H1 (cell line): Measurements from ENCODE around the gene TMPO. TPM values are rescaled to one million over a fixed set of nuclear protein-coding genes. Genes with fewer than 3 reads are reported as not detected.

ENCODE experiments used
- CTCF ChIA-PET: fragments of 300-600 bp; sonication (Branson Sonifier 250); formaldehyde crosslinking; loops from one replicate; lab custom pipeline; 2021; ENCODE audit not compliant: partially characterized antibody; lab: Charles Lee
- POLR2A ChIA-PET: fragments of 300-600 bp; sonication (Branson Sonifier 250); formaldehyde crosslinking; loops from one replicate; lab custom pipeline; 2021; ENCODE audit warnings: inconsistent platforms; ENCODE audit not compliant: partially characterized antibody; lab: Charles Lee
- DNase-seq, 2 experiments: peaks; one replicate each; pipeline versions ENCODE4 v3.0.0 to v3.0.0-alpha.2; 2010 to 2022; ENCODE audit warnings: low spot score in 2 of 2, low read depth in 1 of 2, mixed read lengths in 1 of 2
- FAIRE-seq: peaks from 2 replicates; lab custom pipeline; 2011; peaks lifted over from hg19 to GRCh38; lab: Jason Lieb, UNC
- H2AFZ ChIP-seq: 2 replicates; pipeline ENCODE4 v1.8.1; 2012; ENCODE audit warnings: low read length, inconsistent platforms
- H2AK5ac ChIP-seq: 2 replicates; pipeline ENCODE4 v1.6.1; 2013; ENCODE audit warnings: low read depth, low read length
- H2BK120ac ChIP-seq: replicated peaks from 2 replicates; pipeline ENCODE3; 2013; ENCODE audit warnings: low read depth, low read length, inconsistent platforms
- H2BK12ac ChIP-seq: 2 replicates; pipeline ENCODE4 v1.6.1; 2013; ENCODE audit warnings: low read depth, low read length
- H2BK15ac ChIP-seq: 2 replicates; pipeline ENCODE4 v1.6.1; 2013; ENCODE audit warnings: low read length
- H2BK20ac ChIP-seq: 2 replicates; pipeline ENCODE4 v1.6.1; 2013; ENCODE audit warnings: low read length
- H2BK5ac ChIP-seq: 2 replicates; pipeline ENCODE4 v1.6.1; 2013; ENCODE audit warnings: low read depth, low read length
- H3K14ac ChIP-seq: 2 replicates; pipeline ENCODE4 v1.6.1; 2013; ENCODE audit warnings: inconsistent platforms; ENCODE audit not compliant: insufficient read length
- H3K18ac ChIP-seq: 2 replicates; pipeline ENCODE4 v1.6.1; 2013; ENCODE audit warnings: low read length; ENCODE audit errors: extremely low read depth
- H3K23ac ChIP-seq: 2 replicates; pipeline ENCODE4 v1.6.1; 2013; ENCODE audit warnings: inconsistent platforms; ENCODE audit not compliant: insufficient read length
- H3K23me2 ChIP-seq: 2 replicates; pipeline ENCODE4 v1.6.1; 2013; ENCODE audit warnings: low read depth, low read length
- H3K27ac ChIP-seq: 2 replicates; pipeline ENCODE4 v1.6.1; 2011; ENCODE audit warnings: low read depth, low read length, inconsistent platforms
- H3K27me3 ChIP-seq, 4 experiments: replicated peaks in 1 of 4; 1 replicate in 1 of 4; 2 replicates in 3 of 4; pipeline versions ENCODE4 v1.6.1 to v1.8.1; 2011 to 2013; ENCODE audit warnings: low read length in 3 of 4, mild to moderate bottlenecking in 3 of 4, inconsistent platforms in 2 of 4, mixed read lengths in 2 of 4, moderate library complexity in 1 of 4; ENCODE audit not compliant: control insufficient read depth in 3 of 4, insufficient read depth in 3 of 4; ENCODE audit errors: extremely low read depth in 1 of 4
- H3K36me3 ChIP-seq, 4 experiments: 2 replicates each; pipeline versions ENCODE4 v1.6.1 to v1.8.1; 2011 to 2013; ENCODE audit warnings: mild to moderate bottlenecking in 4 of 4, low read length in 3 of 4, moderate library complexity in 2 of 4, control low read depth in 1 of 4, inconsistent platforms in 1 of 4; ENCODE audit not compliant: insufficient read depth in 4 of 4, control insufficient read depth in 2 of 4
- H3K4ac ChIP-seq: replicated peaks from 2 replicates; pipeline ENCODE3; 2013; ENCODE audit warnings: low read length, low read depth, mixed read lengths, inconsistent platforms; ENCODE audit not compliant: insufficient read length
- H3K4me1 ChIP-seq, 4 experiments: replicated peaks in 1 of 4; 1 replicate in 1 of 4; 2 replicates in 3 of 4; pipeline versions ENCODE4 v1.6.1 to v1.8.1; 2011 to 2013; ENCODE audit warnings: low read length in 3 of 4, inconsistent platforms in 2 of 4, mixed read lengths in 1 of 4; ENCODE audit not compliant: insufficient read depth in 4 of 4, control insufficient read depth in 3 of 4
- H3K4me2 ChIP-seq, 2 experiments: 2 replicates each; pipeline versions ENCODE4 v1.6.1 to v1.8.1; 2011 to 2013; ENCODE audit warnings: low read depth in 2 of 2, low read length in 2 of 2, control low read depth in 1 of 2, inconsistent platforms in 1 of 2, mild to moderate bottlenecking in 1 of 2; ENCODE audit not compliant: insufficient read depth in 1 of 2
- H3K4me3 ChIP-seq, 4 experiments: fragments of 200-600, 300-600 bp in 1 of 4; sonication (generic), shearing (Covaris generic), sonication (Bioruptor Twin) in 1 of 4; 2 replicates each; pipeline versions ENCODE4 v1.5.1 to v1.8.1; 2011 to 2016; ENCODE audit warnings: low read length in 4 of 4, low read depth in 3 of 4, control low read depth in 2 of 4, inconsistent platforms in 2 of 4, mild to moderate bottlenecking in 2 of 4, mixed read lengths in 1 of 4, moderate library complexity in 1 of 4; ENCODE audit not compliant: insufficient read depth in 2 of 4; ENCODE audit errors: extremely low read depth in 1 of 4
- H3K56ac ChIP-seq: replicated peaks from 2 replicates; pipeline ENCODE3; 2013; ENCODE audit warnings: low read depth, mild to moderate bottlenecking, mixed read lengths, low read length, inconsistent platforms; ENCODE audit not compliant: insufficient read length
- H3K79me1 ChIP-seq: 2 replicates; pipeline ENCODE4 v1.6.1; 2013; ENCODE audit warnings: low read depth, low read length, control low read depth
- H3K79me2 ChIP-seq, 2 experiments: 2 replicates each; pipeline versions ENCODE4 v1.6.1 to v1.8.1; 2012 to 2013; ENCODE audit warnings: low read length in 2 of 2, mild to moderate bottlenecking in 2 of 2, inconsistent platforms in 1 of 2; ENCODE audit not compliant: insufficient read depth in 2 of 2, control insufficient read depth in 1 of 2
- H3K9ac ChIP-seq, 4 experiments: replicated peaks in 1 of 4; 1 replicate in 1 of 4; 2 replicates in 3 of 4; pipeline versions ENCODE4 v1.6.1 to v1.8.1; 2011 to 2013; ENCODE audit warnings: low read depth in 3 of 4, low read length in 3 of 4, control low read depth in 2 of 4, mild to moderate bottlenecking in 2 of 4, moderate library complexity in 2 of 4, inconsistent platforms in 1 of 4; ENCODE audit errors: extremely low read depth in 1 of 4
- H3K9me3 ChIP-seq, 2 experiments: 2 replicates each; pipeline versions ENCODE4 v1.6.1 to v1.8.1; 2012 to 2013; ENCODE audit warnings: mild to moderate bottlenecking in 2 of 2, moderate library complexity in 2 of 2, control low read depth in 1 of 2, inconsistent platforms in 1 of 2, low read depth in 1 of 2, low read length in 1 of 2, mixed read lengths in 1 of 2; ENCODE audit not compliant: insufficient read depth in 2 of 2
- H4K20me1 ChIP-seq, 2 experiments: replicated peaks in 1 of 2; 2 replicates each; pipeline versions ENCODE3 to v1.8.1; 2011 to 2013; ENCODE audit warnings: inconsistent platforms in 2 of 2, low read length in 2 of 2, mild to moderate bottlenecking in 1 of 2; ENCODE audit not compliant: insufficient read depth in 2 of 2, control insufficient read depth in 1 of 2
- H4K5ac ChIP-seq: 2 replicates; pipeline ENCODE4 v1.6.1; 2013; ENCODE audit warnings: low read length, low read depth, mixed read lengths, inconsistent platforms; ENCODE audit not compliant: insufficient read length
- H4K8ac ChIP-seq: 2 replicates; pipeline ENCODE4 v1.8.0; 2013; ENCODE audit warnings: mild to moderate bottlenecking, moderate library complexity, low read length, inconsistent platforms; ENCODE audit not compliant: insufficient read depth; ENCODE audit errors: extremely low read depth
- H4K91ac ChIP-seq: replicated peaks from 2 replicates; pipeline ENCODE3; 2013; ENCODE audit warnings: low read length, mixed read lengths, inconsistent platforms; ENCODE audit not compliant: insufficient read length
- ASH2L ChIP-seq: fragments of 200-600, 300-600 bp; sonication (generic); IDR thresholded peaks from one replicate; pipeline ENCODE4 v1.7.1; 2017; ENCODE audit warnings: low read length
- GABPA ChIP-seq: IDR thresholded peaks from 2 replicates; pipeline ENCODE4 v1.6.1; 2011; ENCODE audit warnings: mild to moderate bottlenecking, low read length, moderate library complexity, borderline replicate concordance; ENCODE audit not compliant: insufficient read depth
- WGBS, 2 experiments: shearing (Covaris generic) in 1 of 2; methylation state at CpG; one replicate each; pipeline versions ENCODE4 v1.1.6 to v1.1.7; 2013 to 2015; ENCODE audit warnings: low lambda C conversion rate in 2 of 2, mixed read lengths in 2 of 2, inconsistent platforms in 1 of 2, low coverage in 1 of 2, missing lambda C conversion rate in 1 of 2; ENCODE audit not compliant: insufficient replicate concordance in 2 of 2, insufficient coverage in 1 of 2, insufficient read length in 1 of 2; ENCODE audit errors: extremely low coverage in 1 of 2, missing lambda C conversion rate in 1 of 2; 5-methylcytosine and 5-hydroxymethylcytosine counted together
- polyA plus RNA-seq, 7 experiments: library from polyadenylated mRNA; depleted of rRNA in 3 of 7; stranded (reverse) in 5 of 7; unstranded in 2 of 7; fragments of >200 nt in 5 of 7; fragments of 200-250 nt in 2 of 7; gene quantifications; 1 replicate in 5 of 7; 2 replicates in 1 of 7; 4 replicates in 1 of 7; pipeline versions ENCODE4 v1.2.1 to v1.2.3, GENCODE V29; 2011 to 2013; ENCODE audit warnings: missing spikeins in 2 of 7, mixed read lengths in 2 of 7
- total RNA-seq: library from RNA; stranded (reverse); fragmentation: NEBNext Ultra II Directional; extraction: Animal tissue kit (Norgen Biotek cat#: 25700); gene quantifications from 2 replicates; pipeline ENCODE4 v1.2.1, GENCODE V29; 2021

Gene TMPO
- total and polyA plus RNA-seq, 2 of the 8 experiments (the other 6 are each of a cell fraction or from before 2014, with no cell fraction given) = 43.9 to 195 TPM

DNA sequence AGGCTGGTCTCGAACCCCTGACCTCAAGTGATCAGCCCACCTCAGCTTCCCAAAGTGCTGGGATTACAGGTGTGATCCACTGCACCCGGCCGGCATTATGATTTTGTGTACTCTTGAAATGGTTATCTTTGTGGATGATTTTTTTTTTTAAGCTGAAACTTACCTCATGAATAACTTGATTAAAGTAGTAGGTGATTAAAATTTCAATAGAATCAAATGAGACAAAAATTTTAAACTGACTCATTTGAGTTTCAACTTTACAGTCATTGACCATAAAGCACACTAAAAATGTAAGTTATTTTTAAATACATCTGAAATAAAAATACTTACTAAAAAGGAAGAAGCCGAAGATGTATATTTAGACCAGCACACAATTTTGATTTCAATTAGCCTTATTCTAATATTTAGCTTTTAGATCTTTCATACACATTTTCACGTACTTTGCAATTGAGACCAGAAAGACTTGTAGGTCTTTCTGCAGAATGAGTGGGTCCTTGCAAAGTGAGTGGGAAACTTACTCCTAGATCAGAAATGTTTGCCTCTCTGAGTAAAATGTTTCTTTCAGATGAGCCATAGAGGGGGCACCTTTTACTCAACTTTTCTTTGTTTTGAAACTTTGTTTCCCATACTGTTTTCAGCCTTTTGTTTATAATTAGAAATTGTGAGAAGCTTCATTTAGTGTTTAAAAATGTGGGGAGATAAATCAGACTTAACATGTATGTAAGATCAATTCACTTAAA lies 34.2 kb downstream of the TMPO start:
- H3K27ac ChIP-seq = no peak overlapping the region
- no peak overlapping the region for H3K4ac ChIP-seq
- no peak overlapping the region for H2BK5ac ChIP-seq
- H3K18ac ChIP-seq = no peak overlapping the region
- no peaks in the 10 kb centered on the region for H3K79me1 ChIP-seq
- no peak for DNase-seq
- H3K4me1 ChIP-seq = no peaks in the 10 kb centered on the region
- 0 out of 4 replicates have a peak, but pooled peaks cover 0 to 3% of the 10 kb centered on the region in 2 experiments for H3K79me2 ChIP-seq
- TF ChIP-seq GABPA (no peak), ASH2L (no peak)
- H4K8ac ChIP-seq = no peak overlapping the region
- H3K36me3 ChIP-seq = peaks cover 7 to 66% (median 27%) of the 10 kb centered on the region in 4 experiments; a peak in 7 of 8 replicates
- no peaks in the 10 kb centered on the region for H3K23me2 ChIP-seq
- H2AFZ ChIP-seq = no peak overlapping the region
- H3K56ac ChIP-seq = no peak overlapping the region
- no peak overlapping the region for H3K9ac ChIP-seq
- no peak overlapping the region for H3K4me2 ChIP-seq
- H2BK15ac ChIP-seq = no peak overlapping the region
- H2BK12ac ChIP-seq = no peak overlapping the region
- H3K4me3 ChIP-seq = no peak overlapping the region
- no peak overlapping the region for H4K91ac ChIP-seq
- no peaks in the 10 kb centered on the region for H3K27me3 ChIP-seq
- H4K5ac ChIP-seq = no peak overlapping the region
- no peak overlapping the region for H2BK120ac ChIP-seq
- H2BK20ac ChIP-seq = no peak overlapping the region
- ChIA-PET POLR2A (interaction anchor here (0.9 to 1.6 kb wide), 3 partner anchors 10 to 54 kb away, joined by 3 to 4 read pairs (median 4); no protein-coding TSS in a partner anchor), CTCF (interaction anchor here (0.6 to 2.9 kb wide), 3 partner anchors 17 to 45 kb away, joined by 3 to 13 read pairs (median 4); no protein-coding TSS in a partner anchor)
- no peak overlapping the region for H3K14ac ChIP-seq
- no peaks in the 10 kb centered on the region for H3K9me3 ChIP-seq
- no peak overlapping the region for H2AK5ac ChIP-seq
- WGBS, 2 experiments = 93% methylated on average over 5 of the region's 5 CpGs; no CpG with 5 or more reads in 1 of the 2 experiments
- FAIRE-seq = no peak
- no peak overlapping the region for H3K23ac ChIP-seq
- peaks cover 0 to 2% of the 10 kb centered on the region in 2 experiments for H4K20me1 ChIP-seq
